Breast epithelium (tissue), 4 donors: ENCODE results near the gene BARHL1. TPM values are rescaled to one million over a fixed set of nuclear protein-coding genes. Genes with fewer than 3 reads are reported as not detected.

ENCODE experiments used
- DNase-seq, 2 donors: peaks; one replicate each; pipeline ENCODE4 v3.0.0-alpha.2; 2019; ENCODE audit warnings: low spot score in 2 of 2
- H3K27ac ChIP-seq, 2 donors: fragments of 200-600 bp; sonication (generic) in 1 of 2; one replicate each; pipeline ENCODE4 v1.5.1; 2016 to 2019; ENCODE audit warnings: mild to moderate bottlenecking in 1 of 2
- H3K27me3 ChIP-seq, 2 donors: fragments of 200-600 bp; sonication (generic) in 1 of 2; one replicate each; pipeline versions ENCODE4 v1.5.1 to v1.6.0; 2017 to 2019; ENCODE audit warnings: control low read depth in 1 of 2, mild to moderate bottlenecking in 1 of 2
- H3K36me3 ChIP-seq: fragments of 200-600 bp; one replicate; pipeline ENCODE4 v1.5.1; 2019
- H3K4me1 ChIP-seq, 2 donors: fragments of 200-600 bp; sonication (generic); one replicate each; pipeline ENCODE4 v1.5.1; 2016 to 2019; ENCODE audit warnings: control low read depth in 1 of 2
- H3K4me3 ChIP-seq, 3 donors: fragments of 200-600 bp; sonication (generic); 1 replicate in 2 of 3; 2 replicates in 1 of 3; pipeline ENCODE4 v1.5.1; 2016 to 2019; ENCODE audit warnings: mild to moderate bottlenecking in 3 of 3, moderate library complexity in 2 of 3
- H3K9me3 ChIP-seq, 2 donors: fragments of 200-600 bp; sonication (generic) in 1 of 2; one replicate each; pipeline ENCODE4 v1.5.1; 2016 to 2019; ENCODE audit warnings: control low read depth in 1 of 2
- CTCF ChIP-seq, 3 donors: fragments of 450-650 bp; IDR thresholded peaks; one replicate each; pipeline ENCODE4 v1.5.1; 2016 to 2017; ENCODE audit warnings: antibody characterized with exemption in 3 of 3, mild to moderate bottlenecking in 3 of 3, moderate library complexity in 3 of 3
- POLR2A ChIP-seq: fragments of 450-650 bp; IDR thresholded peaks from one replicate; pipeline ENCODE4 v1.6.1; 2016; ENCODE audit warnings: antibody characterized with exemption, mild to moderate bottlenecking, moderate library complexity
- POLR2AphosphoS5 ChIP-seq, 3 donors: sonication (generic); formaldehyde crosslinking; IDR thresholded peaks; one replicate each; pipeline ENCODE4 v1.6.1; 2017; ENCODE audit warnings: antibody characterized with exemption in 3 of 3
- intact Hi-C: fragments of 100-400 bp; cut with DNase I; formaldehyde crosslinking; loops from one replicate; pipeline ENCODE4 v1.15.1; 2023; ENCODE audit warnings: low total_unique reads
- total RNA-seq, 3 donors: library from RNA; depleted of rRNA; stranded (reverse); fragments of >200 nt; gene quantifications; one replicate each; pipeline ENCODE4 v1.1.0, GENCODE V29; 2016

The BARHL1 gene
- total RNA-seq, 3 donors from 2014 or later = not detected

GRCh38 chr9:132584601-132585560 is 2.5 kb downstream of the BARHL1 start:
- no peak for TF ChIP-seq POLR2AphosphoS5 (IDR thresholded peaks at IDR 0.05)
- TF ChIP-seq POLR2A = no peak
- no peak for TF ChIP-seq CTCF (IDR thresholded peaks at IDR 0.05)

GRCh38 chr9:132585954-132586829 is 3.8 kb downstream of the BARHL1 start:
- H3K4me1 ChIP-seq = no peaks in the 10 kb centered on the region
- no peak for DNase-seq
- H3K9me3 ChIP-seq = no peaks in the 10 kb centered on the region
- no peak overlapping the region for H3K4me3 ChIP-seq
- H3K27ac ChIP-seq = no peak overlapping the region
- intact Hi-C loops = no loop called here
- H3K27me3 ChIP-seq = peaks cover 24 to 97% of the 10 kb centered on the region in 2 donors
- TF ChIP-seq POLR2A = no peak
- no peak for TF ChIP-seq POLR2AphosphoS5 (IDR thresholded peaks at IDR 0.05)
- no peak for TF ChIP-seq CTCF (IDR thresholded peaks at IDR 0.05)
- H3K36me3 ChIP-seq = no peaks in the 10 kb centered on the region

More at GRCh38 chr9:132584601-132585560, 2.5 kb downstream of the BARHL1 start:
- intact Hi-C loops = no loop called here
- Histone ChIP-seq H3K4me3 (no peak overlapping the region), H3K4me1 (no peaks in the 10 kb centered on the region), H3K36me3 (no peaks in the 10 kb centered on the region), H3K27ac (no peak overlapping the region), H3K27me3 (peaks cover 31 to 97% of the 10 kb centered on the region in 2 donors), H3K9me3 (no peaks in the 10 kb centered on the region)
- no peak for DNase-seq

GRCh38 chr9:132586830-132587591 is 4.6 kb downstream of the BARHL1 start:
- no peaks in the 10 kb centered on the region for H3K9me3 ChIP-seq
- H3K27ac ChIP-seq = no peak overlapping the region
- H3K4me1 ChIP-seq = no peaks in the 10 kb centered on the region
- intact Hi-C loops = no loop called here
- peaks cover 24 to 94% of the 10 kb centered on the region in 2 donors for H3K27me3 ChIP-seq
- TF ChIP-seq POLR2AphosphoS5 (IDR thresholded peaks at IDR 0.05) = no peak
- no peak for DNase-seq
- H3K4me3 ChIP-seq = no peak overlapping the region
- H3K36me3 ChIP-seq = no peaks in the 10 kb centered on the region

DNA sequence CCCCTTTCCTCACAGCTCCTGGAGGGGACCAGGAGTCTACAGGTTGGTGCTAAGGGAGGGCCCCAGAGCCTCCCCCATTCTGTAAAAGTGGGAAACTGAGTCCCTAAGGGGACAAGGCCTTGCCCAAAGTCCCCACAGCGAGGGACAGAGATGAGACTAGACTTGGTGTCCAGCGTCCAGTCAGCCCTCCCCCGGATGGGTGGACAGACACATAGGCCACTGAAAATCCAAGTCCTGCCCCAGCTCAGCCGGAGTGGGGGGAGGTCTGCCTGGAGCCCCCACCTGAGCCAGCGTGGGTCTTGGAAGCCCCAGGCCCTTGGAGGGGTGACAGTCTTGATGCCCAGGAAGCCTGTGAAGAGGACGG is 5.2 kb downstream of the BARHL1 start:
- DNase-seq = no peak
- Histone ChIP-seq H3K27me3 (peaks cover 22 to 90% of the 10 kb centered on the region in 2 donors), H3K27ac (no peak overlapping the region), H3K36me3 (no peaks in the 10 kb centered on the region), H3K9me3 (no peaks in the 10 kb centered on the region), H3K4me1 (no peaks in the 10 kb centered on the region), H3K4me3 (no peak overlapping the region)
- TF ChIP-seq CTCF (IDR thresholded peaks at IDR 0.05) = no peak
- intact Hi-C loops = no loop called here

DNA sequence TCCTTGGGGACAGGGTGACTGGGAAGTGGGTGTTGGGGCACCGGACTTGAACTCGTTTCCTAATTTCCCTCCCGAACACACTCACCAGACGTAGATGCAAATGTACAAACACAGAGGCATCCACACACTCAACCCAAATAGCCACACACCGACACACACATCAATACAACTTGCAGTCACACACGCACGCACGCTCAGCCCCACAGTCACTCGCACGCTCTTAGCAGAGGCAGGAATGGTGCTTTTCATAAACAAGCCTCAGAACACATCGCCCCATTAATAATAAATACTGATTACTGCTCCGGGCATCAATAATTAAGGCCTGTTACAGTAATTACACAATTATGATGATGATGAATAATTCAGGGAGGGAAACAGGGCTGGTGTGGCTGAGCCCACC is 5.7 kb downstream of the BARHL1 start:
- Histone ChIP-seq H3K36me3 (no peaks in the 10 kb centered on the region), H3K27ac (no peak overlapping the region), H3K27me3 (peaks cover 18 to 85% of the 10 kb centered on the region in 2 donors), H3K4me3 (no peak overlapping the region), H3K4me1 (no peaks in the 10 kb centered on the region), H3K9me3 (no peaks in the 10 kb centered on the region)
- DNase-seq = no peak
- TF ChIP-seq POLR2AphosphoS5 (IDR thresholded peaks at IDR 0.05) (no peak), CTCF (IDR thresholded peaks at IDR 0.05) (no peak), POLR2A (no peak)
- intact Hi-C loops = no loop called here
